AG04450 (cell line): ENCODE data around the gene PIK3R5. TPM values are rescaled to one million over a fixed set of nuclear protein-coding genes. Genes with fewer than 3 reads are reported as not detected.

Experiments
- CTCF ChIA-PET: fragments of 300-600, 350-600 bp; formaldehyde crosslinking; extraction: SDS; loops from one replicate; lab custom pipeline; 2022; ENCODE audit warnings: antibody characterized with exemption, inconsistent platforms; lab: Charles Lee
- POLR2A ChIA-PET: fragments of 350-600 bp; formaldehyde crosslinking; extraction: SDS; loops from one replicate; lab custom pipeline; 2021; ENCODE audit warnings: antibody characterized with exemption, inconsistent platforms; lab: Yijun Ruan, JAX
- DNase-seq: peaks from one replicate; pipeline ENCODE4 v3.0.0-alpha.2; 2011; ENCODE audit warnings: low read depth, low spot score
- H3K27ac ChIP-seq: one replicate; pipeline ENCODE4 v1.5.1; 2012; ENCODE audit warnings: low read depth, low read length, control low read depth
- H3K27me3 ChIP-seq: one replicate; pipeline ENCODE4 v1.6.0; 2012; ENCODE audit warnings: low read length; ENCODE audit not compliant: control insufficient read depth, insufficient read depth
- H3K4me3 ChIP-seq: 2 replicates; pipeline ENCODE4 v1.5.1; 2011; ENCODE audit warnings: mild to moderate bottlenecking, low read depth, low read length, control low read depth
- H3K9me3 ChIP-seq: 2 replicates; pipeline ENCODE4 v1.5.1; 2012; ENCODE audit warnings: low read length; ENCODE audit not compliant: control insufficient read depth, insufficient read depth
- polyA plus RNA-seq: library from polyadenylated mRNA; depleted of rRNA; stranded (reverse); fragments of >200 nt; gene quantifications from 2 replicates; pipeline ENCODE4 v1.2.3, GENCODE V29; 2011
- TF ChIP-seq, protein P1 (sequence below): IDR thresholded peaks from 2 replicates; pipeline ENCODE4 v1.5.1; 2011; ENCODE audit warnings: low read depth, low read length, control low read depth, inconsistent platforms

The PIK3R5 gene
- polyA plus RNA-seq, 1 experiment, result not detected

DNA sequence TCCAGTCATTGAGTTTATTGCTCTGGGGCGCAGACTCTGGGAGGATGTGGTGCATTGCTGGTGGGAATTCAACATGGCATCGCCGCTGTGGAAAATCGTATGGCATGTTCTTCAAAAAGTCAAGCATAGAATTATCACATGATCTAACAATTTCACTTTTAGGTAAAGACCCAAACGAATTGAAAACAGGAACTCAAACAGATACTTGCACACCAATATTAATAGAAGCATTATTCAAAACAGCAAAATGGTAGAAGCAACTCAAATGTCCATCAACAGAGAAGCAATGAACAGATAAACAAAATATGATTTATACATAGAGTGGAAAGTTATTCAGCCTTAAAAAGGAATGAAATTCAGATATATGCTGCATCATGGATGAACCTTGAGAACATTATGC lies 113.9 kb downstream of the PIK3R5 start:
- DNase-seq, result no peak
- TF ChIP-seq, protein P1, sequence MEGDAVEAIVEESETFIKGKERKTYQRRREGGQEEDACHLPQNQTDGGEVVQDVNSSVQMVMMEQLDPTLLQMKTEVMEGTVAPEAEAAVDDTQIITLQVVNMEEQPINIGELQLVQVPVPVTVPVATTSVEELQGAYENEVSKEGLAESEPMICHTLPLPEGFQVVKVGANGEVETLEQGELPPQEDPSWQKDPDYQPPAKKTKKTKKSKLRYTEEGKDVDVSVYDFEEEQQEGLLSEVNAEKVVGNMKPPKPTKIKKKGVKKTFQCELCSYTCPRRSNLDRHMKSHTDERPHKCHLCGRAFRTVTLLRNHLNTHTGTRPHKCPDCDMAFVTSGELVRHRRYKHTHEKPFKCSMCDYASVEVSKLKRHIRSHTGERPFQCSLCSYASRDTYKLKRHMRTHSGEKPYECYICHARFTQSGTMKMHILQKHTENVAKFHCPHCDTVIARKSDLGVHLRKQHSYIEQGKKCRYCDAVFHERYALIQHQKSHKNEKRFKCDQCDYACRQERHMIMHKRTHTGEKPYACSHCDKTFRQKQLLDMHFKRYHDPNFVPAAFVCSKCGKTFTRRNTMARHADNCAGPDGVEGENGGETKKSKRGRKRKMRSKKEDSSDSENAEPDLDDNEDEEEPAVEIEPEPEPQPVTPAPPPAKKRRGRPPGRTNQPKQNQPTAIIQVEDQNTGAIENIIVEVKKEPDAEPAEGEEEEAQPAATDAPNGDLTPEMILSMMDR, result no peak
- H3K27ac ChIP-seq, result no peak overlapping the region
- no peaks in the 10 kb centered on the region for H3K9me3 ChIP-seq
- no peaks in the 10 kb centered on the region for H3K27me3 ChIP-seq
- POLR2A ChIA-PET, result no interaction called here
- no peak overlapping the region for H3K4me3 ChIP-seq
- CTCF ChIA-PET, result no interaction called here

DNA sequence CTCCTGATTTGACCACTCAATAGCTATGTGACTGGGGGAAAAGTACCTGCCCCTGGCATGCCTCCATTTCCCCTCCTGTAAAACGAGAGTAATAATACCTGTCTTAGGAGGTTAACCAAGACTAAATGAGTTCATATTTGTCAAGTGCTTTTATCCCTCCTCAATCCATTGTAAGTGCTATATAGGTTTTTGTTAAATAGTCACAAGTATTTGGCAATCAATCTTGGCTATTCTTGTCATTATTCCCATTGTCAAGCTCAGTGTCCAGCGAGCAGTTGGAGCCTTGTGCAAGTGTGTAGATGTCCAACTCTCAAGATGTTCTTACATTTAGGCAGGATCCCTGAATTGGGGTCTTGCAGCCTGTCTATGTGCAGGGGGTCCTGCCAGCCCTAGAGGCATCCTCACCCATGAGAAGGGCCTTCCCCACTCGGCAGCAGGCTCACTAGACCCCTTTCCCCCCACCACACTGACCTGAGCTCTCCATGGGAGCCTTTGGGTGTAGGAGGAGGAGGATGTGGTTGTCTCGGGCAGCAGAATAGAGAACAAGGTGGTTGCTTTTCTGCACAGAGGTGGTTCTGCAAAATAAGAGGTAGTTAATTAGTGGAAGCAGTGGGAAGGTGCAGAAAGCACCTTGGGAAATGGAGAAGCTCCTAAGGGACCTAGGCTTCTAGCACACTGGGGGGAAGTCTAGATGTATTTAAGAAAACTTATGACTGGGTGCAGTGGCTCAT lies 116.0 kb downstream of the PIK3R5 start:
- TF ChIP-seq, protein P1, result no peak
- CTCF ChIA-PET, result no interaction called here
- Histone ChIP-seq H3K9me3 (no peaks in the 10 kb centered on the region), H3K27ac (no peak overlapping the region), H3K27me3 (no peaks in the 10 kb centered on the region), H3K4me3 (no peak overlapping the region)
- no peak for DNase-seq
- POLR2A ChIA-PET, result no interaction called here

DNA sequence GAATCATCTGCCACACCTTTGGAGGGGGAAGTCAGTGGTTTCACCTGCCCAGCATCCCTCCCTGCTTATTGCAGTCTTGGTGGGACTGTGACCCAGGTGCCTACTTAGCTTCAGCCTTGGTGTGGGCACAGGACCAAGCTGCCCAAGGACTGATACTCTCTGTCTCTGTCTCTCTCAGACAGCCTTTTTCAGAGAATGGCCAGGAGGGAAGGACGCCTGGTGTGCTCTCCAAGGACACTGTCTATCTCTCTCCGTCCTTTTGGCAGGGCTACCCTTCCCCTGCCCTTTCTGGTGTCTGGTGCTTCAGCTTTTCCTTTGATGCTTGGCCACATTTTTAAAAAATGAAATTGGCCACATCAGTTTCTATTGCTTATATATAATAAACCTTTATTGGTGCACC lies 117.6 kb downstream of the PIK3R5 start:
- H3K4me3 ChIP-seq, result no peak overlapping the region
- H3K27ac ChIP-seq, result no peak overlapping the region
- no peak for DNase-seq
- H3K27me3 ChIP-seq, result no peaks in the 10 kb centered on the region
- ChIA-PET POLR2A (no interaction called here), CTCF (no interaction called here)
- TF ChIP-seq, protein P1, result no peak
- H3K9me3 ChIP-seq, result no peaks in the 10 kb centered on the region

DNA sequence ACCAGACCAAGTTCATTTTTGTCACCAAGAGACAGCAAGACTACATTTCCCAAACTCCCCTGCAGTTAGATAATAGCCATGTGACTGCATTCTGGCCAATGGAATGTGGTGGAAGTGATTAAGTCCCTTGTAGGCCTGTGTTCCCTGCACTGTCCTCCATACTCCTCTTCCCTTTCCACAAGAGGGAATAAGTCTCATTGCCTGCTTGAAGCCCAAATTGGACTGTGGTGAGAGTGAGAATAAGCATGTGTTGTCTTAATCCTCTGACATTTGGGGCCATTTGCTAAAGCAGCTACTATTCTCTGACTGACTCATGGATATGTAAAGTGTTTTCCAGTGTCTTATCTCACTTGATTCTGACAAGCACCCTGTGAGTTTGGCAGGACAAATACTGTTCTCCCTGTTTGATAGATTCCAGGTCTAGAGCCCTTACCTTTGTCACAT lies 118.7 kb downstream of the PIK3R5 start:
- no peak for DNase-seq
- POLR2A ChIA-PET, result no interaction called here

More for the DNA sequence above, 118.7 kb downstream of the PIK3R5 start:
- TF ChIP-seq, protein P1, result no peak
- no peak overlapping the region for H3K4me3 ChIP-seq
- CTCF ChIA-PET, result no interaction called here
- H3K27ac ChIP-seq, result no peak overlapping the region
- H3K9me3 ChIP-seq, result no peaks in the 10 kb centered on the region
- H3K27me3 ChIP-seq, result no peaks in the 10 kb centered on the region
